HG02623 (cell line): Measurements from ENCODE around the gene PLBD1.

ENCODE experiments used
- ATAC-seq: cut with Tn5 transposase; IDR thresholded peaks from one replicate; pipeline ENCODE4 v1.9.1; 2021; ENCODE audit warnings: moderate library complexity; ENCODE audit not compliant: unreplicated experiment

Gene PLBD1, protein sequence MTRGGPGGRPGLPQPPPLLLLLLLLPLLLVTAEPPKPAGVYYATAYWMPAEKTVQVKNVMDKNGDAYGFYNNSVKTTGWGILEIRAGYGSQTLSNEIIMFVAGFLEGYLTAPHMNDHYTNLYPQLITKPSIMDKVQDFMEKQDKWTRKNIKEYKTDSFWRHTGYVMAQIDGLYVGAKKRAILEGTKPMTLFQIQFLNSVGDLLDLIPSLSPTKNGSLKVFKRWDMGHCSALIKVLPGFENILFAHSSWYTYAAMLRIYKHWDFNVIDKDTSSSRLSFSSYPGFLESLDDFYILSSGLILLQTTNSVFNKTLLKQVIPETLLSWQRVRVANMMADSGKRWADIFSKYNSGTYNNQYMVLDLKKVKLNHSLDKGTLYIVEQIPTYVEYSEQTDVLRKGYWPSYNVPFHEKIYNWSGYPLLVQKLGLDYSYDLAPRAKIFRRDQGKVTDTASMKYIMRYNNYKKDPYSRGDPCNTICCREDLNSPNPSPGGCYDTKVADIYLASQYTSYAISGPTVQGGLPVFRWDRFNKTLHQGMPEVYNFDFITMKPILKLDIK

DNA sequence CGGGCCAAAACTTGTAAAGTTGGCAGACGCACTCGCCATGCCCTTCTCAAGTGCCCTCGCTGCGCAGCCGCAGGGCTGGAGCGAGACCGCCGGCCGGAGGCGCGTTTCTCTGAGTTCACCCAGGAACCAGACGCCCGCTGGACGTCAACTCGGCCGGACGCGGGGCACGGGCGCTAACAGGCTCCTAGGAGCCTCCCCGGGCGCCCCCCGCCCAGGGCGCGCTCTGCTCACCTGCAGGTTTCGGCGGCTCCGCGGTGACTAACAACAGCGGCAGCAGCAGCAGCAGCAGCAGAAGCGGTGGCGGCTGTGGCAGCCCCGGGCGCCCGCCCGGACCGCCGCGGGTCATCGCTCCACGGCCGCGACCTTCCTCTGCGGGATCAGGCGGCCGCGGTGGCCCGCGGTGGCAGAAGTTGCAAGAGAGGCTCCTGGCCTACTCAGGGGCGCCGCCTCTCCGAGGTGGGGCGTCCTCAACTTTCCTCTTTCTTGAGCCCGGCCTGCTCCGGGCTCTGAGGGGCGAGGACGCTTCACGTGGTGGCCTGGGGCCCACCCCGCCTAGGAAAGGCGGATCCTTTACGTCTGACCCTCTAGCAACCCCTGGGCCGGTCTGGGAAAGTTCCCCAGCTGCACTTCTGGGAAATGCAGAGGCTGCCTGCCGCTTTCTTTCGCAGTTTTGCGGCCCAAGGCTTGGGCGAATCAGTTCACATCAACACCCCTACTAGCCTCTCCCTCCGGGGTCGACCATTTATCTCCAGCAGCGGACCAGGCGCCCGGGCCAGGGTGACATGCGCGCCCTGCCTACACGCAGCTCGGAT, at the start of gene PLBD1:
TSS of gene PLBD1 (minus strand) at position 533 of the 812 bp plus-strand sequence. CDS start at position 346, 187 bp downstream.
- no peak for ATAC-seq

- ATAC-seq, result peak; percentile 47
Observed at GRCh38 chr12:14614704-14615121, 47.0 kb upstream of the PLBD1 start.

DNA sequence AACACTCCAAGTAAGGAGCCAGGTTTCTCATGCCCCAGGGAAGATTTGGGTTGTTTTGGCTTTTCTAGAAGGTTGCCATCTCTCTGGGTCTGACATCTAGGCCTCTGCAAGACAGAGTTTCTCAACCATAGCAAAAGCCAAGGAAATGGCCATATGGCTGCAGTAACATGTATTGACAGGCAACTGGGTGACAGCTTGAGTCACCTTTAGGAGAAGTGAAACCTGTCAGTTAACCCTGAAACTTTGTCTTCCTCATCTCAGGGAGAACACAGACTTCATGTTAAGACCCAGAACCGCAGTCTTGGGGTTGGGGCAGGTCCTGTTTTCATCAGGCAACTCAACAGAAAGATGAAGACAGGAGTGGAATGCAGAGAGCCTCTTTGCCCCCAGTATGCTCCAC, 46.0 kb upstream of the PLBD1 start:
- peak; percentile 96 for ATAC-seq

DNA sequence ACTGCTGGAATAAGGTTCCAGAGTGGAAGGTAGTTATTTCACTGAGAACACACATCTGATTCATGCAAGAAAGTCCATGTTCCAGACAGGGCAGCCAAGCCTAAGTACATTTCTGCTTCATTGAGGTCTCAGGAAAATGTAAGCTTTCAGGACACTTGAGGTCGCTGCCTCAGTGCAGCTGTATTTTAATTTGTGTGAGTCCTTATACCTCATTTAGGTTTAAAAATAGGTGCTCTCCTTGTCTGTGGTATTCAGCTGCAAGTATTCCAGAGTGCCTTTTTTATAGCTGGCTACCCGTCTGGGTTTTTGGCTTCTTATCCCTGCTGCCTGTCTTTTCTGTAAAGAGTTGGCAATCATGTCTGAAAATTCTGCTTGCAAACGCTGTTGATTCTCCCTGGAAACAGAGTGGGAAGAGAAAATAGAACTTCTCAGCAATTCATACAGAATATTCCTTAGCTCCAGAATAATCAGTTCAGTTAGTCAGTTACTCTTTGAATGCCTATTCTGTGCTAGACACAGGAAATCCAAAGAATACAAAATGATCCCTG, 45.3 kb upstream of the PLBD1 start:
- no peak for ATAC-seq

DNA sequence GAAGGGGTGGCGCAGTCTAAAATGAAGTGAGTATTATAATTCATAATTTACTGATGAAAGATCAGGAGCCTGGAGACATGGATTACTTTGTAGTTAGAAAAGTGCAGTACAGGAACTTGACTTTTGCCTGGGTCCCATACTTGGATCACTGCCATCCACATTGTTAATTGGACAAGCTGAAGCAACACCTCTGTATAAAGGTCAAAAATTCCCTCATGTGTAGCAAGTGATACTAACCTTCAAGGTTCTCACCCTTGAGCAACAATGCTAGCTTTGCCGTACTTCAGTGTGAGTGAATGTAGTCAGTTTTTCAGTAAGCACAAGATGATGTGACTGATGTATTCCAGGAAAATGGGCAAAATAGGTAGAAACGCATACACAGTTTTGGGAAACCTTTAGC, 44.6 kb upstream of the PLBD1 start:
- no peak for ATAC-seq

GRCh38 chr12:14611640-14612203, 44.0 kb upstream of the PLBD1 start:
- ATAC-seq, result no peak

- ATAC-seq, result no peak
Observed at GRCh38 chr12:14607568-14607967, 39.9 kb upstream of the PLBD1 start.

GRCh38 chr12:14605401-14605989, 37.8 kb upstream of the PLBD1 start:
- no peak for ATAC-seq

GRCh38 chr12:14601692-14602478, 34.2 kb upstream of the PLBD1 start:
- ATAC-seq, result no peak

DNA sequence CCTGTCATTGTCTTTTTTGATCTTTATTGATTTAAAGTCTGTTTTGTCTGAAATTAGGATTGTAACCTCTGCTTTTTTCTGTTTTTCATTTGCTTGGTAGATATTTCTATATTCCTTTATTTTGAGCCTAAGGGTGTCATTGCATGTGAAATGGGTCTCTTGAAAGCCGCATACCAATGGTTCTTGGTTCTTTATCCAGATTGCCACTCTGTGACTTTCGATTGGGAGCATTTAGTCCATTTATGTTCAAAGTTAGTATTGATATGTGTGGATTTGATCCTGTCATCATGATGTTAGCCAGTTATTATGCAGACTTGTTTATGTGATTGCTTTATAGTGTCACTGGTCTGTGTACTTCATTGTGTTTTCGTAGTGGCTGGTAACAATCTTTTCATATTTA, 29.8 kb upstream of the PLBD1 start:
- ATAC-seq, result no peak

- ATAC-seq, result no peak
Observed at GRCh38 chr12:14591719-14592118, 24.0 kb upstream of the PLBD1 start.

GRCh38 chr12:14589169-14590004, 21.7 kb upstream of the PLBD1 start:
- no peak for ATAC-seq

DNA sequence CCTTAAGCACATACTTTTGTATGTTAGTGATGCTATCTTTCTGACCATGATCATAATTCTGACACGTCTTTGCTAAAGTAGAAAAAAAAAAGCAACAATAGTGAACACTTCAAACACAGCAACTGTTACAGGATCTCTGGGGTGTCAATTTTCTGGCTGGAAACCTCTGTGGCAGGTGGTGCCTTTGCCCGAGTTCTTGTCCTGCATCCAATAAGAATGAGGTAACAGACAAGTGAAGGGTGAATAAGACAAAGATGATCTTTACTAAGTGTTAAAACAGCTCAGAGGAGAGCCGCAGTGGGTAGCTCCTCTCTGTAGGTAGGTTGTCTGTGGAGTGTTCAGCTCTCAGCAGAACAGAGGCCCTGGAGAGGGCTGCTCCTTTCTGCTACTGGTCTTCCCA, 20.9 kb upstream of the PLBD1 start:
- ATAC-seq, result no peak

- no peak for ATAC-seq
Observed at GRCh38 chr12:14578646-14579045, 11.0 kb upstream of the PLBD1 start.

- ATAC-seq, result no peak
Observed at GRCh38 chr12:14577344-14577743, 9.7 kb upstream of the PLBD1 start.

DNA sequence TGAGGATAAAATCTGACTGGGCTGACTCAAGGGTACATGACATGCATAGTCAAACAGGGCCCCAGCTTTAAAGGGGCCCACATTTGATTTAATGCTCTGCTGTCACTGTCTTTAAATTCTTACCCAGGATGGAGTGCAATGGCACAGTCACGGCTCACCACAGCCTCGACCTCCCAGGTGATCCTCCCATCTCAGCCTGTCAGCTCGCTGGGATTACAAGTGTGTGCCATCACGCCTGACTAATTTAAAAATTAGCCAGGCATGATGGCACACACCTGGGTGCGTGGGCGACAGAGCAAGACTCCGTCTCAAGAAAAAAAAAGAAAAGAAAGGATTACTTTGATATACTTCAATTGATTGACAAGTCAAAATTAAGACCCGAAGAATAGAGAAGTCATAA, 9.2 kb upstream of the PLBD1 start:
- no peak for ATAC-seq

- no peak for ATAC-seq
Observed at GRCh38 chr12:14575585-14575984, 7.9 kb upstream of the PLBD1 start.

GRCh38 chr12:14573118-14573517, 5.4 kb upstream of the PLBD1 start:
- ATAC-seq, result no peak

DNA sequence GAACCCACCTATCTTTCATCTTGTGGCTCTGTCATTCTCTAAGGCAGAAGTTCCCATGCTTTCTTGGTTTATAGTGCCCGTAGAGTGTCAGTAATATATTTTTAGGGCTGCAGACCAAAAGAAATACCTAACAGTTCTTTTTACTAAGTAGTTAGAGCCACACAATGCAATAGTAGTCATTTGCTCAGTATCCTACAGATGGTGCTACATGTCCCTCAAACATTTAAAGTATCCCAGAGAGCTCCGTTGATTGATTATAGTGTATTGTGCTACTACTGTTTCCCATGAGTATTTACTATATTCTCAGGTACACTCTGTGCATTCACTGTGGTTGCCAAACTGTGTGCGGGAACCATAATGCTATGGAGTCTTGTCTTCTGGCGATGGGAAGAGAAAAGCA, 4.7 kb upstream of the PLBD1 start:
- no peak for ATAC-seq
